HL-60 (cell line): ENCODE measurements around the gene PAGR1.

ENCODE experiments used
- CTCF ChIP-seq: IDR thresholded peaks from one replicate; pipeline ENCODE4 v1.5.1; 2011; ENCODE audit warnings: low read length, control low read depth, inconsistent platforms; ENCODE audit not compliant: insufficient read depth
- GABPA ChIP-seq: IDR thresholded peaks from 2 replicates; pipeline ENCODE4 v1.6.1; 2012; ENCODE audit warnings: low read depth
- POLR2AphosphoS5 ChIP-seq: IDR thresholded peaks from 2 replicates; pipeline ENCODE4 v1.6.1; 2012; ENCODE audit warnings: low read depth
- REST ChIP-seq: IDR thresholded peaks from 2 replicates; pipeline ENCODE4 v1.6.1; 2012; ENCODE audit warnings: low read depth; ENCODE audit not compliant: insufficient replicate concordance
- SPI1 ChIP-seq: IDR thresholded peaks from 2 replicates; pipeline ENCODE4 v1.6.1; 2012; ENCODE audit warnings: low read depth, mild to moderate bottlenecking, borderline replicate concordance

- TF ChIP-seq CTCF = no peak
- peak; percentile 44; the same call in 1 of the 2 replicates for TF ChIP-seq POLR2AphosphoS5
- no peak for TF ChIP-seq SPI1
- no peak for TF ChIP-seq REST
- no peak for TF ChIP-seq GABPA
Measured at GRCh38 chr16:29808219-29808900, 7.6 kb upstream of the PAGR1 start.
